SU-DHL-6 (cell line): ENCODE results near the gene SLX9.

Experiments
- H2AFZ ChIP-seq: fragments of 200-600 bp; sonication (generic); 2 replicates; pipeline ENCODE4 v1.6.1; 2014; ENCODE audit warnings: low read depth, mild to moderate bottlenecking, moderate library complexity, mixed read lengths, antibody characterized with exemption, low read length; ENCODE audit not compliant: severe bottlenecking
- H3F3A ChIP-seq: fragments of 200-600 bp; shearing (Covaris generic); 2 replicates; pipeline ENCODE4 v1.6.0; 2016; ENCODE audit warnings: antibody characterized with exemption, mild to moderate bottlenecking; ENCODE audit not compliant: insufficient read depth
- H3K27ac ChIP-seq: fragments of 200-600 bp; sonication (generic); 2 replicates; pipeline ENCODE4 v1.5.1; 2016; ENCODE audit warnings: low read depth, mild to moderate bottlenecking, low read length, moderate library complexity, mixed read lengths
- H3K27me3 ChIP-seq: fragments of 200-600 bp; sonication (generic), shearing (Covaris generic); 2 replicates; pipeline ENCODE4 v1.6.0; 2014; ENCODE audit warnings: mild to moderate bottlenecking, low read length
- H3K36me3 ChIP-seq: fragments of 200-600 bp; sonication (generic); 2 replicates; pipeline ENCODE4 v1.6.1; 2014; ENCODE audit warnings: mild to moderate bottlenecking, low read length, mixed read lengths
- H3K4me2 ChIP-seq: fragments of 300-600, 200-600 bp; shearing (Covaris generic), sonication (generic); 2 replicates; pipeline ENCODE4 v1.6.0; 2014; ENCODE audit warnings: low read length, low read depth, mild to moderate bottlenecking; ENCODE audit not compliant: poor library complexity, severe bottlenecking
- H3K4me3 ChIP-seq: fragments of 200-600 bp; sonication (generic); 2 replicates; pipeline ENCODE4 v1.5.1; 2014; ENCODE audit warnings: antibody characterized with exemption, low read length, mild to moderate bottlenecking, mixed read lengths; ENCODE audit not compliant: insufficient read depth, poor library complexity, severe bottlenecking
- H3K79me2 ChIP-seq: fragments of 200-600 bp; sonication (generic); 2 replicates; pipeline ENCODE4 v1.6.1; 2014; ENCODE audit warnings: mild to moderate bottlenecking, low read length, moderate library complexity; ENCODE audit not compliant: insufficient read depth
- H3K9ac ChIP-seq: fragments of 200-600 bp; sonication (generic); 2 replicates; pipeline ENCODE4 v1.7.0; 2014; ENCODE audit warnings: mild to moderate bottlenecking, low read length
- H3K9me2 ChIP-seq: fragments of 200-600 bp; sonication (generic); replicated peaks from 2 replicates; pipeline ENCODE4 v1.6.1; 2014; ENCODE audit warnings: low read length; ENCODE audit not compliant: insufficient read depth
- H3K9me3 ChIP-seq: fragments of 200-600 bp; sonication (generic); 2 replicates; pipeline ENCODE4 v1.6.1; 2014; ENCODE audit warnings: low read length, mixed read lengths; ENCODE audit not compliant: insufficient read depth
- H4K20me1 ChIP-seq: fragments of 200-600 bp; sonication (generic); 2 replicates; pipeline ENCODE4 v1.6.1; 2014; ENCODE audit warnings: low read depth, mild to moderate bottlenecking, antibody characterized with exemption, low read length, moderate library complexity, mixed read lengths
- EZH2phosphoT487 ChIP-seq: fragments of 200-600 bp; sonication (generic), shearing (Covaris generic); conservative IDR thresholded peaks from 2 replicates; pipeline ENCODE4 v1.6.1; 2018; ENCODE audit warnings: mild to moderate bottlenecking, antibody characterized with exemption, low read length, moderate library complexity, mixed read lengths
- TF ChIP-seq, protein P1 (sequence below): fragments of 200-600 bp; sonication (generic); IDR thresholded peaks from one replicate; pipeline ENCODE4 v1.5.1; 2017; ENCODE audit warnings: antibody characterized with exemption, mild to moderate bottlenecking, low read length, moderate library complexity; ENCODE audit not compliant: insufficient read depth, poor library complexity, severe bottlenecking

The SLX9 gene

DNA sequence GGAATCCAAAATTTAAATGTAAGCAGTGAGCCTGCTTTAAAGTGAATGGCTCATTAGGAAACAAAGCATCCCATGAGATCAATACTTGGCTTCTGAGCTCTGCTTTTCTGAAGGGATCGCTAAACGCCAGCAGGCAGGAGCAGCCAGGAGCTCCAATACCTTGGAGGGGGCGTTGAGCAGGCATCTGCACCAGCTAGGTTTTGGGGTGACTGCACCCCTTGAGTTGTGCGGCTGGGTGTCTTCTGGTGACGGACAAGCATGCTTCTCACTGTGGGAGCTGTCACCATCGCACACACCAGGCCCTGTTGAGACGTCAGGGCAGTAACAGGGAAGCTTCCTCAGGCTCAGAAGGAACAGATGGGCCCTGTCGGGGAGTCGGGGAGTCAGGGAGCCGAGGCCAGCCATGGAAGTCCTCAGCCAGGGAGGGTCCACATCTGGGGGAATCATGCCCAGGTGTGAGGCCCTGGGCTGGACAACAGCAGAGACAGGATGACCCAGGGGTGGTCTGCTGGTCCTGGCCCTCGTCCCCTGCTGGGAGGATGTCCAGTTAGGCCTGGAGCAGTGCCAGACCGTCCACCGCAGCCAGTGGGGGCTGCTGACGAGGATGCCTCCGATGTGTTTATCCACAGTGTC is 76.7 kb downstream of the SLX9 start:
- no peaks in the 10 kb centered on the region for H3K79me2 ChIP-seq
- H3K9me2 ChIP-seq, result no peaks in the 10 kb centered on the region
- no peak overlapping the region for H3K9ac ChIP-seq
- TF ChIP-seq EZH2phosphoT487, result no peak
- TF ChIP-seq, protein P1, sequence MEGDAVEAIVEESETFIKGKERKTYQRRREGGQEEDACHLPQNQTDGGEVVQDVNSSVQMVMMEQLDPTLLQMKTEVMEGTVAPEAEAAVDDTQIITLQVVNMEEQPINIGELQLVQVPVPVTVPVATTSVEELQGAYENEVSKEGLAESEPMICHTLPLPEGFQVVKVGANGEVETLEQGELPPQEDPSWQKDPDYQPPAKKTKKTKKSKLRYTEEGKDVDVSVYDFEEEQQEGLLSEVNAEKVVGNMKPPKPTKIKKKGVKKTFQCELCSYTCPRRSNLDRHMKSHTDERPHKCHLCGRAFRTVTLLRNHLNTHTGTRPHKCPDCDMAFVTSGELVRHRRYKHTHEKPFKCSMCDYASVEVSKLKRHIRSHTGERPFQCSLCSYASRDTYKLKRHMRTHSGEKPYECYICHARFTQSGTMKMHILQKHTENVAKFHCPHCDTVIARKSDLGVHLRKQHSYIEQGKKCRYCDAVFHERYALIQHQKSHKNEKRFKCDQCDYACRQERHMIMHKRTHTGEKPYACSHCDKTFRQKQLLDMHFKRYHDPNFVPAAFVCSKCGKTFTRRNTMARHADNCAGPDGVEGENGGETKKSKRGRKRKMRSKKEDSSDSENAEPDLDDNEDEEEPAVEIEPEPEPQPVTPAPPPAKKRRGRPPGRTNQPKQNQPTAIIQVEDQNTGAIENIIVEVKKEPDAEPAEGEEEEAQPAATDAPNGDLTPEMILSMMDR, result no peak
- no peaks in the 10 kb centered on the region for H3K36me3 ChIP-seq
- H3K4me3 ChIP-seq, result no peak overlapping the region
- no peak overlapping the region for H3K27ac ChIP-seq
- H2AFZ ChIP-seq, result no peak overlapping the region
- no peaks in the 10 kb centered on the region for H3F3A ChIP-seq
- H3K27me3 ChIP-seq, result no peaks in the 10 kb centered on the region
- H4K20me1 ChIP-seq, result no peaks in the 10 kb centered on the region
- no peaks in the 10 kb centered on the region for H3K9me3 ChIP-seq
- H3K4me2 ChIP-seq, result no peak overlapping the region

DNA sequence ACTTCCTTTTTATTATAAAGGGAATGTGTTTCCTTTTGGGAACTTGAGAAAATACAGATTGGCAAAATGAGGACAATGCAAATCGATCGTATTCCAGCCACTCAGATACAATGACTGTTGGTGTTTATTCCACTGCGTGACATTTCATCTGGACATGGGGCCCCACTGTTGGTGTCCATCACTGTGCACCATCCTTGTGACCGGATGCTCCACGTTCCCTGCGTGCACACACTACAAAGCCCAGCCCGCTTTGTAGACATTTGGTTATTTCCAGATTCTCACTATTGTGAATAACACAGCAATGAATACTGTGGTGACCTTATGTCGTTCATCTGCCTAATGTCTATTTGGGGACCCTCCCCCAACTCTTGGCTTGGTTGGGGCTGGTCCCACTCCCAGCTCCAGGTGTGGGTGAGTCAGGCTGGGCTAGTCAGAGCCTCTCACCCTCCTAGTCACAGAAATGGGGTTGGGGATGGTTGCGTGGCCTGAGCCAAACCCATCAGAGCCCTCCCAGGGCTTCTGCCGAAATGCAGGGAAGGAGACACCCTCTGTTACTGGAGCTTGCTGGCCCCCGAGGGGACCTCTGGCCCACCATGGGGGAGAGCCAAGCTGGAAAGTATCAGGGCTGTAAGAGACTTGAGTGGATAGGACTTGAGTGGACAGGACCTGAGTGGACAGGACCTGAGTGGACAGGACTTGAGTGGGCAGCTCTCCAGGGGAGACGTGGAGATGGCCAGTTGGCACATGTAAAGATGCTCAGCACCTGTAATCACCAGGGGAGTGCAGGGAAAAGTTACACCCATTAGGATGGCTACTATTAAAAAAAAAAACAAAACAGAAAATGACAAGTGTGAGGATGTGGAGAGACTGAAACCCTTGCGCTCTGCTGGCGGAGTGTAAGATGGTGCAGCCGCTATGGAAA is 77.5 kb downstream of the SLX9 start:
- Histone ChIP-seq H3K9me2 (no peaks in the 10 kb centered on the region), H3K4me3 (no peak overlapping the region), H3K9ac (no peak overlapping the region), H3K9me3 (no peaks in the 10 kb centered on the region), H3F3A (no peaks in the 10 kb centered on the region), H4K20me1 (no peaks in the 10 kb centered on the region), H3K27ac (no peak overlapping the region), H3K36me3 (no peaks in the 10 kb centered on the region), H3K79me2 (no peaks in the 10 kb centered on the region), H3K4me2 (no peak overlapping the region), H2AFZ (no peak overlapping the region), H3K27me3 (no peaks in the 10 kb centered on the region)
- no peak for TF ChIP-seq EZH2phosphoT487
- TF ChIP-seq, protein P1, result no peak

DNA sequence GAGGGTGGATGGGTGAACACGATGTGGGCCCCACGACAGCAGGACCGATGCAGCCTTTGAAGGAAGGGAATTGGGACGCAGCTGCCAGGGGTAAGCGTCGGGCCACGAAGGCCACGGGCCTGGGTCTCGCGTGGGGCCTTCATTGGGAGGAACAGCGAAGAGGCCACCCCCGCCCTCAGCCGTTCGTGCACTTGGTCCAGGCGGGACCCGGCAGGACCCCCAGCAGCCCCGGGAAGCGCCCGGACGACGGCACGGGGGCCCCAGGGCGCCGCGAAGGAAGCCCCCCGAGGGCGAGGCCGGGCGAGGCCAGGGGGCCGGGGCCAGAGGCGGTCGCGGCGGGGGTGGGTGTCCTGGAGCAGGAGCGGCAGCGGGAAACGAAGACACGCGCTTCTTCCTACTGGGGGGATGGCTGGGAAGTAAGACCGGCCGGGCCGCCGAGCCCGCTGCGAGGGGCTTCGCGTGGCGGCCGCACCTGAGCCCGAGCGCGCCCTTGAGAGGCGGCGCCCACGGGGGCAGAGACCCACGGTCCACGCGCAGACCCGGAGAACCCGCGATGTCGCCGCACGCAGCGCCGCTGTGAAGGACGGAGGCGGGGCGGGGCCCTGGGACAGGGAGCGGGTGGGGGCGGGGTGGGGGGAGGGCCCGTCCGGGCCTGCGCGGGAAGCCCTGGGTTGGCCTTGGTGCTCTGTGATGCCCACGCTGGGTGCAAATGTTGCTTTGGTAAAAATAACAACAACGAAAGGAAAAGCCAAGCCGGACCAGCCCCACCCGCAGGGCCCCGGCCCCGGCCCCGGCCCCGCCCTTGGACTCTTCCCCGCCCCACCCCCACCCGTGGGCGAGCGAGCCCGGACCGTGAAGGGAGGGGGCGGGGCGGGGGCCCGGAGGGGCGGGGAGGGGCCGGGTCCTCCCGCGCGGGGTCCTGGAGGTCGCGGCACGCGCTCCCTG is 78.6 kb downstream of the SLX9 start:
- H3K9ac ChIP-seq, result no peak overlapping the region
- H3K4me2 ChIP-seq, result no peak overlapping the region

More for the DNA sequence above, 78.6 kb downstream of the SLX9 start:
- Histone ChIP-seq H3K27ac (no peak overlapping the region), H2AFZ (no peak overlapping the region), H3K4me3 (no peak overlapping the region), H3K36me3 (no peaks in the 10 kb centered on the region), H3K9me3 (peaks cover 1% of the 10 kb centered on the region; the same call in 1 of the 2 replicates), H3K79me2 (no peaks in the 10 kb centered on the region), H3F3A (no peaks in the 10 kb centered on the region), H4K20me1 (no peaks in the 10 kb centered on the region), H3K27me3 (no peaks in the 10 kb centered on the region), H3K9me2 (no peaks in the 10 kb centered on the region)
- TF ChIP-seq EZH2phosphoT487, result no peak
- TF ChIP-seq, protein P1, result no peak
